Uterus (tissue), 2 donors: ENCODE results near the gene AGPAT3.

Experiments used
- POLR2A ChIP-seq, 2 donors: fragments of 450-650 bp; IDR thresholded peaks; one replicate each; pipeline ENCODE4 v1.6.1; 2016; ENCODE audit warnings: antibody characterized with exemption in 2 of 2, mild to moderate bottlenecking in 1 of 2, moderate library complexity in 1 of 2
- TF ChIP-seq, protein P1 (sequence below), 4 experiments: fragments of 200-600 bp in 2 of 4; fragments of 450-650 bp in 2 of 4; sonication (generic) in 2 of 4; IDR thresholded peaks; one replicate each; pipeline ENCODE4 v1.5.1; 2016 to 2019; ENCODE audit warnings: antibody characterized with exemption in 4 of 4, mild to moderate bottlenecking in 2 of 4, moderate library complexity in 1 of 4

DNA sequence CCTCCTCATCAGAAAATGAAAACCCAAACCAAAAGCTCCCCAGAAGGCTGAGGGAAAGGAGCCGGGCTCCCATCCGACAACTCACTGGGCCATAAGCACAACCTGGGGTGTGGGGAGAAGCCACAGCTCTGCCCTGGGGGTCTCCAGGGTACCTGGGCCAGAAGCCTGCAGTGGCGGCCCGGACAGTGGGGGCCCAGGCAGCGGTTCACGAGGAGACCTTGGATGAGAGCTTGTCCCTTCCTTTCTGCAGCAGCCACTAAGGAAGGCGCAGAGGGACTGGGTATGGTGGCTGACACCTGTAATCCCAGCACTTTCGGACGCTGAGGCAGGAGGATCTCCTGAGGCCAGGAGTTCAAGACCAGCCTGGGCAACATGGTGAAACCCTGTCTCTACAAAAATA is 129.6 kb downstream of the AGPAT3 start:
- TF ChIP-seq, protein P1, sequence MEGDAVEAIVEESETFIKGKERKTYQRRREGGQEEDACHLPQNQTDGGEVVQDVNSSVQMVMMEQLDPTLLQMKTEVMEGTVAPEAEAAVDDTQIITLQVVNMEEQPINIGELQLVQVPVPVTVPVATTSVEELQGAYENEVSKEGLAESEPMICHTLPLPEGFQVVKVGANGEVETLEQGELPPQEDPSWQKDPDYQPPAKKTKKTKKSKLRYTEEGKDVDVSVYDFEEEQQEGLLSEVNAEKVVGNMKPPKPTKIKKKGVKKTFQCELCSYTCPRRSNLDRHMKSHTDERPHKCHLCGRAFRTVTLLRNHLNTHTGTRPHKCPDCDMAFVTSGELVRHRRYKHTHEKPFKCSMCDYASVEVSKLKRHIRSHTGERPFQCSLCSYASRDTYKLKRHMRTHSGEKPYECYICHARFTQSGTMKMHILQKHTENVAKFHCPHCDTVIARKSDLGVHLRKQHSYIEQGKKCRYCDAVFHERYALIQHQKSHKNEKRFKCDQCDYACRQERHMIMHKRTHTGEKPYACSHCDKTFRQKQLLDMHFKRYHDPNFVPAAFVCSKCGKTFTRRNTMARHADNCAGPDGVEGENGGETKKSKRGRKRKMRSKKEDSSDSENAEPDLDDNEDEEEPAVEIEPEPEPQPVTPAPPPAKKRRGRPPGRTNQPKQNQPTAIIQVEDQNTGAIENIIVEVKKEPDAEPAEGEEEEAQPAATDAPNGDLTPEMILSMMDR (IDR thresholded peaks at IDR 0.05): no peak
- no peak for TF ChIP-seq POLR2A (IDR thresholded peaks at IDR 0.05)
